ENCODE data around the gene CCNL2. TPM values are rescaled to one million over a fixed set of nuclear protein-coding genes. Genes with fewer than 3 reads are reported as not detected.

The CCNL2 gene
- total RNA-seq, 2 experiments from 2014 or later: 91.6 to 92.2 TPM

Other genes starting within 250 kb of the CCNL2 start
- gene TTLL10, start 225.5 kb downstream of the CCNL2 start, total RNA-seq: not detected
- gene TNFRSF18, start 192.7 kb downstream of the CCNL2 start, total RNA-seq: 10 to 100 TPM; 52.5 to 53.3 TPM
- gene TNFRSF4, start 185.2 kb downstream of the CCNL2 start, total RNA-seq: 100 to 1,000 TPM; 110 to 111 TPM
- 10 to 100 TPM; 85.9 to 95.9 TPM for gene SDF4, start 167.3 kb downstream of the CCNL2 start, total RNA-seq
- 10 to 100 TPM; 17.5 to 18.9 TPM for gene B3GALT6, start 167.1 kb downstream of the CCNL2 start, total RNA-seq
- 1 to 10 TPM; 2.4 to 3.8 TPM for gene C1QTNF12, start 152.6 kb downstream of the CCNL2 start, total RNA-seq
- gene UBE2J2, start 125.5 kb downstream of the CCNL2 start, total RNA-seq: 10 to 100 TPM; 69.9 to 70.6 TPM
- gene SCNN1D, start 118.9 kb downstream of the CCNL2 start, total RNA-seq: 1 to 10 TPM; 4.9 to 6.9 TPM
- 10 to 100 TPM; 26.6 to 28.4 TPM for gene ACAP3, start 91.4 kb downstream of the CCNL2 start, total RNA-seq
- gene PUSL1, start 90.7 kb downstream of the CCNL2 start, total RNA-seq: 10 to 100 TPM; 29.6 to 30.0 TPM
- gene INTS11, start 74.7 kb downstream of the CCNL2 start, total RNA-seq: 100 to 1,000 TPM; 111 to 113 TPM
- 10 to 100 TPM; 12.2 to 13.7 TPM for gene CPTP, start 74.5 kb downstream of the CCNL2 start, total RNA-seq
- gene TAS1R3, start 68.1 kb downstream of the CCNL2 start, total RNA-seq: under 1 TPM; 0.06 to 0.20 TPM
- 10 to 100 TPM; 26.8 to 29.0 TPM for gene DVL1, start 49.9 kb downstream of the CCNL2 start, total RNA-seq
- under 1 TPM; 0.50 to 0.97 TPM for gene MXRA8, start 40.8 kb downstream of the CCNL2 start, total RNA-seq
- 100 to 1,000 TPM; 143 to 144 TPM for gene AURKAIP1, start 24.1 kb downstream of the CCNL2 start, total RNA-seq
- gene MRPL20, start 8.0 kb upstream of the CCNL2 start, total RNA-seq: 100 to 1,000 TPM; 181 to 182 TPM
- gene ANKRD65, start 21.9 kb upstream of the CCNL2 start, total RNA-seq: not detected
- gene VWA1, start 36.4 kb upstream of the CCNL2 start, total RNA-seq: under 1 TPM; 0.25 to 0.44 TPM
- gene ATAD3C, start 50.4 kb upstream of the CCNL2 start, total RNA-seq: 1 to 10 TPM; 1.3 to 1.5 TPM
- 10 to 100 TPM; 75.7 to 77.4 TPM for gene ATAD3B, start 72.4 kb upstream of the CCNL2 start, total RNA-seq
- 10 to 100 TPM; 87.9 to 89.2 TPM for gene ATAD3A, start 112.8 kb upstream of the CCNL2 start, total RNA-seq
- under 1 TPM in 1 of 2 experiments, not detected in 1; 0.88 TPM for gene TMEM240, start 141.3 kb upstream of the CCNL2 start, total RNA-seq
- 100 to 1,000 TPM; 124 to 131 TPM for gene SSU72, start 175.5 kb upstream of the CCNL2 start, total RNA-seq
- gene FNDC10, start 200.8 kb upstream of the CCNL2 start, total RNA-seq: 1 to 10 TPM; 2.9 to 3.3 TPM
- gene MIB2, start 216.2 kb upstream of the CCNL2 start, total RNA-seq: 10 to 100 TPM; 33.1 to 38.7 TPM
- 1 to 10 TPM; 1.4 to 2.3 TPM for gene MMP23B, start 232.8 kb upstream of the CCNL2 start, total RNA-seq